ENCODE measurements around the gene AATF.
A peak's percentile ranks its signal among the peaks of the same experiment; 100 is the strongest.
"Not testable (repeated sequence)": the region's sequence is repeated elsewhere in the genome, so short reads cannot be mapped to it uniquely, and the experiment has no call there.

The AATF gene

DNA sequence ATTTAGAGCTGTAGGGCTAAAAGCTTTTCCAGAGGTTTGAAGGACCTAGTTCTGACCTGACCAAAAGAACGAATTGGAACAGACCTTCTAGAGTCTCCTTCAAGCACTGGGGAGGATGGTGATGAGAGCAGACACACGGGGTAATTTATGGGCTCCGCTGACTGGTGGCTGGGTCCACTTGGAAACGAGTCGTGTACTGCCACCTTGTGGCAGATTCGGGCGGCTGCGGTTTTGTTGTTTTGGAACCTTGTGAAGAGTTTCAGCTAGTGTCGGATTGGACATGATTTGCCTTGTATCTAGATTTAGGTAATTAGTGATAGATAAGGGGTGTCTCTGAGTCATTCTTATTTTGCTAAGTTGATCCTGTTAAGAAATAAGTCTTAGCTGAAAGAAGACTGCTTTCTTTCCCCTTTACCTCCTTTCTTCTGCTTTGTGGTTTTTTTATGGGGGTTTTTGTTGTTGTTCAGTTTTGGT, 98.9 kb downstream of the AATF start:
- DNase-seq (ENCODE audit: low read depth in 2 of 2): peak; percentile 59 to 61

DNA sequence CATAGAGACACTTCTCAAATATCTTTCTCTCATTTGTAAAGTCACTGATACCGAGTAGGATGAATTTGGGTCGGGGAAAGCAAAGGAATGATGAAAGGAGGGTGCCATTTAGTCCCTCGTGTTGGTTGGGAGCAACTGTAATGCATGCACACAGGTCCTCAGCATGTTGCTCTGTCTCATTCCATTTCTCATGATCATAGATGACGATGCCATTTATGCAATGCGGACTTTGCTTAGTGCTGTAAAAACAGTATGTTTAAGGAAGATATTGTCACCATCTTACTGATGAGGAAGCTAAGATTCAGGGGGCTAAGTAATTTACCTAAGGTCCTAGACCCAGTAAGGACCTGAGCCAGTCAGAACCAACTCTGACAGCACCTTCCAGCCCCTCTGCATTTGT, 100.1 kb downstream of the AATF start:
- no peak for DNase-seq (ENCODE audit: low read depth in 2 of 2)

DNA sequence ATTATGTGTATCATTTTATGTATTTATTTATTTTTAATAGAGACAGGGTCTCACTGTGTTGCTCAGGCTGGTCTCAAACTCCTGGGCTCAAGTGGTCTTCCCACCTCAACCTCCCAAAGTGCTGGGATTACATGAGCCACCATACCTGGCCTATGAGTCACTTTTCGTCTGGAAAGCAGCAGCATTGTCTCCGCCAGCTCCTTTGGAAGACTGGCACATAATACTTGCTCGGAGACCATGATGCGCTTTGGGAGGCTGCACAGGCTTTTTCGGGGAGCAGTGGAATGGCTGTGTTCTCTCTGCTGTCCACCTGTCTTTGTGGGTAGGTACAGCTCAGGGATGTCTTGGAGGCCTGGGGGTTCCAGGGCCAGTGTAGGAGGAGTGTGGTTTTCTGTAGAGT, 102.2 kb downstream of the AATF start:
- no peak for DNase-seq (ENCODE audit: low read depth in 2 of 2)

DNA sequence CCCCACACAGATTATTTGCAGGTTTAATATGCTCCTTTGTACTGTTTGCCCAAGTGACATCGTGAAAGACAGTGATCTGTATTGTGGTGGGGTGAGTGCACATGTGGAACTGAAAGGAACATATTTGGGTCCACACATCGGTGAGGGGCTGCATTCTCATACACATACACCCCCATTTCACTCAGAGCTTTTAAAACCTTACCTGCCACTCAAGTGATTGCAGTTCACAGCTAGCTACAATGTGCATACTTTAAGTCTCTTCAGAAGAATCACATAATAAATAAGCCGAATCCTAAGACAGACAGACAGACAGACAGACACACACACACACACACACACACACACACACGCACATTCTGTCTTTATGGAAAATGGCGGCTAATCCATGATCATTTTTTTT, 102.6 kb downstream of the AATF start:
- DNase-seq (ENCODE audit: low read depth in 2 of 2): no peak

DNA sequence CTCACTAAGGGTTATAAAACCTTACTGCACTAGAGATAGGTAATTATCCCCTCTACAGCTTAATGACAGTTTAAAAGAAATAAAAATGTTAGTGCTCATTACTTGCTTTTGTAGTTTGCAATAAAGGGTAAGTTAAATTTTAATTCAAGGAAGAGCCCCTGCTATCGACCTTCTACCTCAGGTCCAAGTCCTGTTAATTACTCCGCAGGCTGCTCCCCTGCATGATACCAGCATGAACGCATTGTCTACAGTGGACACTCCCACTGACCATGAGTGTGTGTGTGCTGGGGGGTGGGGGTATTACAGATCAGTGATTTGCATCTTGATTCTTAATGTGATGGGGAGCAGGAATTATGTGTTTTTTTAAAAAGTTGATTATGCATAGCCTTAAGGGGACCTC, 103.1 kb downstream of the AATF start:
- no peak for DNase-seq (ENCODE audit: low read depth in 2 of 2)

DNA sequence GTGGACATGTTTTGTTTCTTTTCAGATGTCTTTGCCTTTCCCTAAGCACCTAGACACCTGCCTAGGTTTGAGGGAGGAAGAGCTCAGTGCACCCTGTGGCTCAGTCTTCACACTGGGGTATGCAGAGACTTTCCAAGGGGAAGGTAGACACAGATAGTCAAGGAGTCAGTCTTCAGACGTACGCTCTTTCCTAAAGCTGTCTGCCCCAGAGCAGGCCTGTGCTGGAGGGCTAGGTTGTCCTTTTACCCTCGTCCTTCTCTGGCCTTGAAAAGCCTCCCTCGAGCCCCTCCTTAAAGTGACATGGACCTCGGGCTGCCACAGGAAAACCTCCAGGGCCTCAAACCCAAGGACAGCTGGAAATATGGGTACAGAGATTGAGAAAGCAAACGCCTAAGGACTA, 103.7 kb downstream of the AATF start:
- no peak for DNase-seq (ENCODE audit: low read depth in 2 of 2)

DNA sequence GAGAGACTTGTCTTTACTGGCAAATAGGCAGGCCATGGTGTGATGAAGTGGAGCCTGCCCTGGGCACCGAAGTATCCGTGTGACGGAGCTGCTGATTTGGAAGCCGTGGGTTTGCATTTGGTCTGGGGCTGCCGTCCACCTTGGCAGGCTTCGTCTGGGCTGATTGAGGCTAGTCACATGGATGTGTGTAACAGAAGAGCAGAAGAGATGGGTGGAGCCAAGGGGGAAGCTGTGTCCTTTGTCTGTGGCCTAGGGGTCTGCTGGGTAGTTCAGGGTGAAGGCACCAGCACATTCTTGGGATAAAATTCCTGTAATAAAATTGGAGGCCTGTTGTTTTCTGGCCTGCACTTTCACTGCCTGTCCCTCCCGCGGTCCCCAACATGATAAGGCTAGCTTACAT, 106.1 kb downstream of the AATF start:
- no peak for DNase-seq (ENCODE audit: low read depth in 2 of 2)

DNA sequence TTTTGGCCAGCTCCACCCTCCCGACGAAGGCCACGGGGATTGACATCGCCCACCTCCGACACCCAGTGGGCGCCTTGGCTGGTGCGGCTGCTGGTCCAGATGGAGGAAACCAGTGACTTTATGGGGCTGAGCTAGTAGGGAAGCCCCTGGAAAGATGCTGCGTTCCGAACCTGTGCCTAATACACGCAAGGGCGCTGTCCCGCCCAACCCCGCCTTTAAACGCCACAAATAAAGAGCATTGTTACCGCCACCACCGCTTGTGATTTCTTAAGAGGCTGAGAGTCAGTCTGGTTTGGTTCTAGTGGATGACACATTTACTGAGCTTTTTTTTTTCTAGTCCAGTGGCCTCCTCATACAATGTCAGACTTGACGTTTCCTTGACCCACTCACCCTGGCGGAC, 107.9 kb downstream of the AATF start:
- no peak for DNase-seq (ENCODE audit: low read depth in 2 of 2)

DNA sequence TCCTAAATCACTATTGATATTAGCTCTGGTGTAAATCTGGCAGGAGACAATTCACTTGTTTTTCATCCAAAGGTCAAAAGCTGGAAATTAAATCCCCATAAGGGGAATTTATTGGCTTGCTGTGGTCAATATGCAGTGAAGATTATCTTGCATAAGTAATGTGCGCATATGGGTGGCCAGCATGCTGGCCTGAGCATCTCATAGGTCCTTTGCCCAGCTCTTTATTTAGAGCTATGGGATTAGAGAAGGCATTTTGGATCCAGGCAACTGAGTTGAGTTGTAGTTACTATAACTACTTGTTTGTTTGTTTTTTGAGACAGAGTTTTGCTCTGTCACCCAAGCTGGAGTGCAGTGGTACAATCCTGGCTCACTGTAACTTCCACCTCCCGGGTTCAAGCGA, 110.7 kb downstream of the AATF start:
- DNase-seq (ENCODE audit: low read depth in 2 of 2): no peak

DNA sequence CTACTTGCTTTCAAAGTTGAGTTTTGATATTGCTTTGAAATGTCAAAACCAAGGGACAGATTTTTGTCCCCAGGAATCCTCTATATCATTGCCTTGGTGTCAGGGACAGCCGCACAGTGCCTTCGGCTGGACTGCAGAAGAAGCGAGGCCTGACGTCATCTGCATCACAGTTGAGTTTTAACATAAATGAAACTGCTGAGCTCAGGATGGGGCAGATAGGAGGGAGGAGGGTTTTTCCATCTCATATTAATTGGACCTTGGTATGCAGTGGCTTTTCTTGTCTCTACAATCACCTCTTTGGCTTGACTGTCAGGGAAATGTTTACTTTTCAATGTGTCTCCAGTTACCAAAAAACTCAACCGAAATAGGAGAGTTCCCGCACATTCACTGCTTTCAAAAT, 111.3 kb downstream of the AATF start:
- DNase-seq (ENCODE audit: low read depth in 2 of 2): no peak

DNA sequence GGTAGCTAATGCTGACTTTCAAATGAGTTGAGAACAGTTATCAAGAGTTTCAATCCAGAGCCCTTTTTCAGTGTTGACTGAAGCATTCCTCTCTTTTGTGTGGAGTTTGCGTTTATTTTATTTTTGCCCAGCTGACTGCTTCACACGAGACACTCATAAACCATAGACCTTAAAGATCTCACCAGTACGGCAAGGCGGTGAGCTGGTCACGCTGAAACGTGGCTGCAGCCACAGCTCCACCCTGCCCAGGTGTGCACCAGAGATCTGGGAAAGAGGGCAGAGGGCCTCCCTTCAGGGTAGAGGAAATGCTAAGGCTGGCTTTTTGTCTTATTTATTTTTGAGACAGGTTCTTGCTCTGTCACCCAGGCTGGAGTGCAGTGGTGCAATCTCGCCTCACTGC, 112.2 kb downstream of the AATF start:
- DNase-seq (ENCODE audit: low read depth in 2 of 2): no peak

DNA sequence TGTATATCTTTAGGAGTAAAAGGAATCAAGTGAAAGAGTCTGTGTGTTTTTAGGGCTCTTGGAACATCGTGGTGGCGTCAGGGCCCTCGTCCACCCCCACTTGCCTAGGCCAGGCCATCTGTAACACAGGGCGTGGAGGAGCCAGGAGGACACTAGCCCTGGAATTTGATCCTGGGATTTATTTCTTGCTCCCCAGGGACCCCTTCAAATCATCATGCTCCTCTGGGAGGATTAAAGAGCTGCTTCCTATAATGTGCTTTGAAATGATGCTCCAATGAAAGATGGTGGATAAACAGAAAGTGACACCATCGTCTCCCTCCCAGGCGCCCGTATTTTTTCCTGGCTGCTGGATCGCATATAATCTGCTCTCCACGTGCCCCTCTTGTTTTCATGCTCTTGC, 113.3 kb downstream of the AATF start:
- no peak for DNase-seq (ENCODE audit: low read depth in 2 of 2)

DNA sequence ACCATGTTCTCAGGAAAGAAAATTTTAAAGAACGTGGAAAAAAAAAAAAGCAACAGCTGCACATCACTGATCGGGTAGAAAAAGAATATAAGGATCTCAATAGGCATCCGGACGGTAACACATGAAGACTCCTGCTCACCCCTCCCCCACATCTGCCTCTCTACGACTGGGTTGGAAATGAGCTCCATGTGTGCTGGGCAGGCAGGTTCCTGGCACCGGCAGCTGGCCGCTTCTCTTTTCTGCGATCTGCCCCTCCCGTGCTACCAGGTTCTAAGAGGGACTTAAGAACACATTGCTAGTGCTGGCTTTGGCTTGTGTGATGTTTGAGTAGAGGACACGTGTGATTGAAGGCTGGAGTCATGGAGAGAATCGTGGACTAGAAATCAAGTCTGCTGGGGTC, 115.5 kb downstream of the AATF start:
- no peak for DNase-seq (ENCODE audit: low read depth in 2 of 2)

DNA sequence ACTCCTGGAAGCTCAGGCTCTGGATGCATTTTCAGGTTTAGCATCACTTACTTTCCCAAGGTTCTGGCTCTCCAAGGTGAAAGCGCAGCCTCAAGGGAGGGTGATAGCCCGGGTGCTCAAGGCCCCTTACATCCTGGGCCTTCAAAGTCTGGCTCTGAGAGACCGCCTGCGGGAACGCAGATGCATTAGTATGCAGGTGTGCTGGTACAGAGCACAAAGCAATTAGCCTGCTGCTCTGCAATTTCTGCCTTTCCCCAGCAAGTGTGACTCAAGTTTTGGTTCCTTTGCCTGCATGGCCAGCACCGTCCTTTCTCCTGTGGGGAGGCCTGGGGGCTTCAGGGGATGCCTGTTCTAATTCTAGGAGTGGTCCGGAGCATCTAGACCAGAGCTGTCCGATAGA, 116.2 kb downstream of the AATF start:
- no peak for DNase-seq (ENCODE audit: low read depth in 2 of 2)

DNA sequence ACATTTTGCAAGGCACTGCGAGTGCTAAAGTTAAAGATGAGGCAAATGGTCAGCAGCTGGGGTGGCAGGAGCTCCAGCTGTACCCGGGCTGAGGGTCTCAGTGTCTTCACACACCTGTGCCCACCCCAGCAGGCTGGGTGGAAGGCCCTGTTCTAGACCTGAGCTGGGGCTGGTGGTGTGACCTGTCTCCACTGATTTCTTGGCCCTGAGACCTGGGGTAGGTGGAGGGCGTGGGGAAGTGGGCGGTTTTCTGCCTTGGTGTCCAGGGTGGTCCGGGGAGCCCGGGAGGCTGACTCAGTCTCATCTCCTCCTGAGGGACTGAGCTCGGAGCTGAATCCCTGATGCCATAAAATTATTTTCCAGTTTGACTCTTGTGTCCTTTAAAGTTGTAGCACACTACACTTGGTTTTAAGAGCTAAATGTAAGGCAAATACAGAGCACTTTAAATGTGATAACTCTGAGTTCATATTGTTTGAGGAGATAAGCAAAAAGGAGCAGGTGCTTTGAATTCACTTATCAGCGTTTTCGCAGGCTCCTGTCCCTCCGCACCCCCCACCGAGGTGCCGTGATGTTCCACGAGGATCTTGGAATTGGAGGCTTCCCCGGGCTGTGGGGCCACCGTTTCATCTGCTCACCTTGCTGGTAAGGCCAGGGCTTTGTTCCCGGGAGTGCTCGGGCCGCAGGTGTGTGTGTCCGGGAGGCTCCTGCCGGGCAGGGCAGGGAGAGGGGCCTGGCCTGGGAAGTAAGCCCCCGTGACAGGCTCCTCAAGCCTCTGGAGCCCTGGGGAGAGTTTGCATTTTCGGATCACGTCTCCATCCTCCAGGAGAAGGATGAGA, 117.0 kb downstream of the AATF start:
- DNase-seq (ENCODE audit: low read depth in 2 of 2): no peak

DNA sequence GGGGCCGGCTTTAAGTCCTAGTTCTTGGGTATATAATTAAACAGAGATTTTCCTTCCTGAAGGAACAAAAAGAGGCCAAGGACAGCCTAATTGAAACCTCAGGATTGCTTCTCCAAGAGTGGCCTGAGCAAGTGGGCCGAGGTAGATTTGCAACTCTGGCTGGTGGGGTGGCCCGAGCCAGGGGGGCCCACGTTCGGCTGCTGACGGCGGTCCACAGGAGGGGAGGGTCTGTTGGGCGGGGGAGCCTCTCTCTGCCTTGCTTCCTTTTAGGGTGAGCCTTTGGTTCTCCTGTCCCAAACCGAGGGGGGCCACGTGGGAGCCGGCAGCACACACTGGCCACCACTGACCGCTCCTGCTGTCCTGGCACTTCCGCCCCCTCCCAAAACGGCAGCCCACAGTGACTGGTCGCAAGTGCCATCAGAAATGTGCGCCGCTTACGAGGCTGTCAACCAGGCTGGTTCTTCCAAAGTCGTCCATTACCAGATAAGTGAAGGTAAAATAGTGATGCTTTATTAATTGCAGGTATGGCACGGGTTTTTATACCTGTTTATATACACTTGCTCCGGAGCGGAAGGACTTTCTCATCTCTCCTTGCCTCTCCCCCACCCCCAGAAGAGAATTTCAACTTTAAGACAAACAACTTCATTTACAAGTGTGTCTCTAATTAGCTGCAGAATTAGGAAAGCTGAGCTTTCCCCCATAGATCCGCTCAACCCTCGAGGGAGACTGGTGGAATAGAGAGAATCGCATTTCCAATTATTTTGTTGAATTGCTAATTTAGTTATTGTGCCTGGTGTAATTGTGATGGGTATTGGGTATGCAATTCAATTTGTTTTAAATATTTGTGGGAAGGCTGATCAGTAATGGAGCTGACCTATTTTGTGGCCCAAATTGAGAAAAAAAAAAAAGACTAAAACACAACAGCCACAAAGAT, 117.8 kb downstream of the AATF start:
- DNase-seq (ENCODE audit: low read depth in 2 of 2): no peak

DNA sequence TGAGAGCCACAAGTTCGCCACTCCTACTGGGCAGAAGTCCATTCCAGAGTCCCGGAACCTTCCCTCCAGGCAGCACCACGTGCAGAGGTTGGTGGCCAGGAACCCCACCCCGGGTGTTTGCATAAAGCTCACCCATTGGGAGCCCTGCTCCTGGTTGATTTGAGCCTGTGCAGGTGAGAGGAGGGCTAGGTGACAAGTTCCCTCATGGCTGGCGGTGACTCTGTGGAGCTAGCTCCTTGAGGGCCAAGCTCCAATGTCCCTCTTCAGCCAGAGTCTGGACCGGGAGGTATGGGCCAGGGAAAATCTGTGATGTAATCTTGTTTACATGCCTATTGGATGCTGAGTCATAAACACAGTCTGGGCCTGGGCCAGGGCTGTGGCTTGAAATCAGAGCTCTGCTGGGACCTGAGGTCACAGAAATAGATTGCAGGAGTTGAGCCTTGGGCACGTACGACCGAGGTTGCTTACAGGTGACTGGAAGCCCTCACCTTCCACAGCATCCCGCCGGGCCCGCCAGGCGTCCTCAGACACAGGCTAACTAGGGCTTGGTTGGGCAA, 118.9 kb downstream of the AATF start:
- DNase-seq (ENCODE audit: low read depth in 2 of 2): no peak

DNA sequence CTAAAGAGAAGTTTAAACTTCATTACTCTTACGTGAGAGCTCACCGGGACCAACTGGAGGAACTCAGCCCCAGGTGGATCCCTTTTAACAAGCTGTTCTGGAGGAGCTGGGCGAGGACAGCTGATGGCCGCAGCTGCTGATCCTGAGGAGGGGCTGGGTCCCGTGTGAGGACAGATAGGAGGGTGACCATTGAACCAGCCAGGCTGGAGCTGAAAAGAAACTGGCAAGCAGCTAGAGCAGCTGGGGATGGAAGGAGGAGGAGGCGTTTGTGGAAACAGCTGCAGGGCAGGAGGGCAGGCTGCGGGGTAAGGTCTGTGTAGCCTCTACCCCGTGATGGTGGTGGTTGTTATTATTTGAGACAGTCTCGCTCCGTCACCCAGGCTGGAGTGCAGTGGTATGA, 119.5 kb downstream of the AATF start:
- DNase-seq (ENCODE audit: low read depth in 2 of 2): no peak

DNA sequence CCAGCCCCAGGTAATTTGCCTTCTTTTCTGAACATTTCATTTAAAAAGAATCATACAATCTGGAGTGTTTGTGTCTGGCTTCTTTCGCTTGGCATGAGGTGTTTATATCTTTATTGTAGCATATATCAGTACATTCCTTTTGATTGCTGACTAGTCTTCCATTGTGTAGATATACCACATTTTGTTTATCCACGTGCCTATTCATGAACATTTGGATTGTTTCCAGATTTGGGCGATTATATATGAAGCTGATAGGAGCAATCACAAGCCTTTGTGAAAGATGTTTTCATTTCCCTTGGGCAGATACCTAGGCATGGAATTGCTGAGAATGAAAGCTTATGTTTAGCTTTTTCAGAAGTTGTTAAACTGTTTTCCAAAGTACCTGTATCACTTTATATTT, 120.3 kb downstream of the AATF start:
- DNase-seq (ENCODE audit: low read depth in 2 of 2): no peak

DNA sequence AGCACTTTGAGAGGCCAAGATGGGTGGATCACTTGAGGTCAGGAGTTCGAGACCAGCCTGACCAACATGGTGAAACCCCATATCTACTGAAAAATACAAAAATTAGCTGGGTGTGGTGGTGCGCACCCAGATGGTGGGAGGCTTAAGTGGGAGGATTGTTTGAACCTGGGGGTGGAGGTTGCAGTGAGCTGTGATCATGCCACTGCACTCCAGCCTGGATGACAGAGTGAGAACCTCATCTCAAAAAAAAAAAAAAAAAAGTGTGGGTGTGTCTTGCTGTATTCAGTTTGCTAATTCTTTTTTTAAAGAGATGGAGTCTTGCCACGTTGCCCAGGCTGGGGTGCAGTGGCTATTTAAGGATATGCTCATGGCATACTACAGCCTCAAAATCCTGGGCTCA, 124.7 kb downstream of the AATF start:
- not testable (repeated sequence) for DNase-seq (ENCODE audit: low read depth in 2 of 2)

DNA sequence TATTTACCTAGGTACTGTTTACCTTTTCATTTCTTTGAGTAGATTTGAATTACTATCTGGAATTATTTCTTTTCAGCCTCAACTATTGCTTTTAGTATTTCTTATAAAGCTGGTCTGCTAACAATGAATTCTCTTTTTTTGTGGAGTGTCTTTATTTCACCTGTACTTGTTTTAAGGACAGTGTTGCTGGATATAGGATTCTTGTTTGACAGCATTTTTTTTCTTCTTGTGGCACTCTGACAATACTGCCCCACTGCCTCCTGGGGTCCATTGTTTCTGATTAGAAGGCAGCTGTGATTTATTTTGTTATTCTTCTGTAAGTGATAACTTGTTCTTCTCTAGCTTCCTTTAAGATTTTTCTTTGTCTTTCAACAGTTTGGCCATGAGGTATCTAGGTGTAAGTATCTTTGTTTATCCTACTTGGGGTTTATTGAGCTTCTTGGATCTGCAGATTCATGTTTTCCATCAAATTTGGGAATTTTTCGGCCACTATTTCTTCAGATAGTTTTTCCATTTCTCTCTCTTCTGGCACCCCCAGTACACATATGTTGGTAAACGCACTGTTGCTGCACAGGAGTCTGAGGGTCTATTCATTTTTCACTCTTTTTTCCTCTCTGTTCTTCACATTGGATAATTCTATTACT, 130.4 kb downstream of the AATF start:
- no peak for DNase-seq (ENCODE audit: low read depth in 2 of 2)

DNA sequence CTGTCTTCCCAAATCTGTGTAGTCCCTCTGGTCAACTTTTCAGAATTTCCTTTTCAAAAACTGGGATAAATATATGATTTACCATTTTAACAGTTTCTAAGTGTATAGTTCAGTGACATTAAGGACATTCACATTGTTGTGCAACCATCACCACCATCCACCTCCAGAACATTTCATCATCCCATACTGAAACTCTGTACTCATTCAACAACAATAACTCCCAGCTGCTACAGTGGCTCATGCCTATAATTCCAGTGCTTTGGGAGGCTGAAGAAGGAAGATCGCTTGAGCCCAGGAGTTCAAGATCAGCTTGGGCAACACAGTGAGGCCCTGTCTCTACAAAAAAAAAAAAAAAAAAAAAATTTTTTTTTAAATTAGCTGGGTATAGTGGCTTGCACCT, 131.0 kb downstream of the AATF start:
- DNase-seq (ENCODE audit: low read depth in 2 of 2): no peak

Measured in stimulated activated CD4-positive, alpha-beta T cell treated with anti-CD3 and anti-CD28 coated beads, Interleukin-1b, Interleukin-23, amount 100 ng/mL, for 1 hour (primary cell).